COLO829 (cell line): ENCODE results near the gene PIGR.

ENCODE experiments used
- DNase-seq: peaks from one replicate; pipeline ENCODE4 v3.0.0; 2012; ENCODE audit warnings: low spot score

The PIGR gene

DNA sequence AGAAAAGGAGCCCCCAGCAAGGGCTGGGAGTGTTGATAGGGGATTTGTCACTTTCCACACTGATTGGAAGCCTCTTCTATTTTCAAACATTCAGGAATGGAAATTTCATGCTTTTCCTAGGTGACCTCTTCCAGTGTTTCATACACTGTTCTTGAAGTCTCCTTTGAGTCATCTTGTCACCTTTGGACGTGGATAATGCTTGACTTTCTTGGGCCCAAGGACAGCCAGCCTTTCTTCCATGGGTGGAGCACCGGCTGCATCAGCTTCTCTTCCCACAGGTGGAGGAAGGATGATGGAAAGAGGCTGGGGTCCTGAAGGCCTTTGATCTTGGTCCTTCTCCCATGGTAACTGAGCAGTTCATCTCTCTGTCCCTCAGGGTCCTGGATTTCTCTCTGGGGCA lies 11.9 kb upstream of the PIGR start:
- DNase-seq = no peak

DNA sequence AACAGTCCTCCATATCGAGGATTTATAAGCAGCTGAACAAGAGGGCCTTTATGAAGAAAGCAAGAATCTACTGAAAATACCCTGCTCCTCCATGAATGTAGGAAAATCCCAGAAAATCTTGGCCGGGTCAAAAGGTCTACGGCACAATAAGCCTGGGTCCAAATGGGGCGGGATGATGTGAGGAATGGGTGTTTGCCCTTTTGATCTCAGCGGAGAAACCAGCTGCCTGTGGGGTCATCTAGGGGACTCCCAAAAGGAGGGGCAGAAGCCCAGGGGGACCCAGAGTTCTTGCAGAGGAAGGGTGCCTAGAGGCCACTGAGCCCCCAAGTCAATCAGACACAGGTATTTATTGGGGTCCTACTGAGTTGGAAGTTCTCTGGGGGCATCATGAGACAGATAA lies 11.4 kb upstream of the PIGR start:
- no peak for DNase-seq

DNA sequence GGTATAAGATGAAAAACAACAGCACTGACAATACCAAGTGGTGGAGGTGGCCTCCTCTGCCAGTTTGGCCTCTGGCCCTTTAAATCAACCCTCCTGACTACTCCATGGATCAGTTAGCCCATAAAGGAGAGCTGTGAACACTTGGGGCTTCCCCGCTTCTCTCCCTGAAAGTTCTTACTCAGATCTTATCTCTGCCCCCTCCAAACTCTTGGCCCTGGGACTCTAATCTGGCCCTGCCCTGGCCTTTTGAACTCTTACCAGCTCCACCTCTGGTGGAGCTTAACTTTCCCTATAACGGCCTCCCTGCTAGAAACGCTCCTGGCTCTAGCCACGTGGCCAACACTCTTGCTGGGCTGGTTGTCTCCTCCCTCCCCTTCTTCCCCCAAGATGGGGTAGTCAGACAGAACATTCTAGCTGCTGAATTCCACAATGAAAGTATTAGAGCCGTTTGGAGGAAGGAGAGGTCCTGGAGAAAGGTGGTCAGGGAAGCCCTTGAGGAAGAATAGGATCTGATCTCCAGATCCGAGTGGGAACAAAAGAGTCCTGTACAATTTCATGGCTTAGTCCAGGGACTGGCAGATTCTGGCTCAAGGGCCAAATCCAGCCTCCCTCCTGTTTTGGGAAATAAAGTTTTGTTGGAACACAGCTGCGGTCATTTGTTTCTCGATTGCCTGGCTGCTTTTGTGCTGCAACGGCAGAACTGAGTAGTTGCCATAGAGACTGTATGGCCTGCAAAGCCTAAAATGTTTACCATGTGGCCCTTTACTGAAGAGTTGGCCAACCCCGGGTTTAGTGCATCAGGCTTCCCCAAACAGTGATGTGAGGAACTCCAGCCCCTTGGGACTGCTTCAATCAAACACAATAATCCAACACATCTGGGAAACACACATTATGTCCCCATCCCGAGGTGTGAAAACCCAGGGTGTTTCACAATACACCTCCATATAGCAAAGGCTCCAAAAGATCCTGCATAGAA lies 9.5 kb upstream of the PIGR start:
- no peak for DNase-seq

DNA sequence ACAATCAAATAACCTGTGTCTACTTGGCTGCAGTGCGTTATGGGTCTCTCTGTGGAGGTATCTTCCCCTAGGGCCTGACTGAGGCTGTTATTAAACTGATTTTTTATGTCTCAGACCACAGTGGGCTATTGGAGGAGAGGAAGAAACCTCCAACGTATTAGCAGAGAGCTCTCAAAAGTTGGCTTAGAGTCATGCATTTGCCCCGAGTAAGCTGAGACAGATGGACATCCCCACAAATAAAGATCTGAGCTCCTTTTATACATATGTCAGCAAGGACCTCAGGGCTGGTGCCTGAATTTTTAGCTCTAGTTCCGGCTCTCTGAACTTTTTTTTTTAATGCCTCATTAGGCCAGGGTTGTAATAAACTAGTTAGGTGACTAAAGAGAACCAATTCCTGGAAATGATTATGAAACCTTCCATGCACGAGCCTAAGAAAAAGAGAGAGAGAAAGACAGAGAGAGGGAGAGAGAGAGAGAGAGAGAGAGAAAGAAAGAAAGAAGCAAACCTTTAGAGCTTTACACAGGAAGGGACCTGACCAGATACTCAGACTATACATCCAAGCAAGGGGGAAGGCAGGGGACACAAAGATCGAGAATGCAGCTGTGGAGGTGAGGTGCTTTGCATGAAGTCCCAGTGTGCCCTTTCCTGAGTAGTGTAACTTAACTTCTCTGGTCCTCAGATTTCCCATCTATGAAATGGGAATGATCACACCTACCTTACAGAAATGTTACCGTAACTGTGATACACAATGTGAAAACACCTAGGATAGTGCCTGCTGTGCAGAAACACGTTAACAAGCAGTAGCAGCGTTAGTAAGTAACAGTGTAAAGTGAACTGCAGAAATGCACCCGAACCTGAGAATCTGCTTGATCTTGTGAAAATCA lies 8.4 kb upstream of the PIGR start:
- DNase-seq = no peak

DNA sequence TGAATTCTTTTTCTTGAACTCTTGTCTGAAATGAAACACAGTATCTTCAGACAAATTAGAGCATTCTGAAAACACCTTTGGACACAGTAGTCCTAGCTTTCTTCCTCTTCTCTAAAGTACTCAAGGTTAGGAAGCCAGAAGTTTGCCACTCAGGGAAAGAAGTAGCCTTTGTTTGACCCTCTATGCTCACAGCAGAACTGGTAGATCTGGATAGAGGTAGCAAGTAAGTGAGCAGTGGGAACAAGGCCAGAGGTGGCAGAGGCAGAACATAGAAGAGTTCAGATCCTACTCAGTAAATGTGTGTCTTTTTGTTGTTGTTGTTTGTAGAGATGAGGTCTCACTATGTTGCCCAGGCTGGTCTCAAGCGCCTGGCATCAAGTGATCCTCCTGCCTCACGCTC lies 7.4 kb upstream of the PIGR start:
- no peak for DNase-seq

DNA sequence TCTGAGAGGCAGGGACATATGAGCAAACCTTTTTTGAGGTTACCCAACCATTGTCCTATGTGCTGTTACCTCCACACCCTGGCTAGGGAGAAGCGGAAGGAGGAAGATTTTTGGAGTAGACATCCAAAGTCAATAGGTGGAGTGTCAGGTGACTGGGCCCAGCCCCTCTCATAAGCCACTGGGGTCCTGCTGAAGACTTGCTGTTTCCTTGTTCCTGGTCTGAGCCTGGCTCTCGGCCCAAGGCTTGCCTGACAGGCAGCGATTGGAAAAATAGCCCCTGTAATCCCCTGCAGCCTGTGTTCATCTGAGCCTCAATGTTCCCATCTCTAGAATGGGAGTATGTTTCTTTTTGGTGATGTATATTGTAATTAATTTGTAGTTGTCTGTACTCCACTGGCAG lies 6.9 kb upstream of the PIGR start:
- no peak for DNase-seq

DNA sequence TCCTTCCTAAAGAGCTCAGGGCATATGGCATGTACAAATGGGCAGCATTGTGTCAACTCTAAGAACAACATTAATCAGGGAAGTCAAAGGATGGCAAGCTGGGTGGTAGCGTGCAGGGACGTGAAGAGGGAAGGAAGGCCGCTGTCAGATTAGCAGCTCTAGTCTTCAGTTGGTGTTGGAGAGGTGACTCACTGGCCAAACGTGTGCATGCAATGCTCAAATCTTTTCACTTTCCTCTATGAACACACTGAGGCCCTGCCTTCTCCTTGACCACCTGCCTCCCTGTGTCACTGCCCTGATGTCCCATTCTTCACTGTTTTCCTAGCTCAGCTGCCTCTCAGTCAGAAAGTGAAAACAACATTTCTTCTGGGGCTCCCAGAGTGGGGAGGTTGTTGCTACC lies 5.9 kb upstream of the PIGR start:
- no peak for DNase-seq

DNA sequence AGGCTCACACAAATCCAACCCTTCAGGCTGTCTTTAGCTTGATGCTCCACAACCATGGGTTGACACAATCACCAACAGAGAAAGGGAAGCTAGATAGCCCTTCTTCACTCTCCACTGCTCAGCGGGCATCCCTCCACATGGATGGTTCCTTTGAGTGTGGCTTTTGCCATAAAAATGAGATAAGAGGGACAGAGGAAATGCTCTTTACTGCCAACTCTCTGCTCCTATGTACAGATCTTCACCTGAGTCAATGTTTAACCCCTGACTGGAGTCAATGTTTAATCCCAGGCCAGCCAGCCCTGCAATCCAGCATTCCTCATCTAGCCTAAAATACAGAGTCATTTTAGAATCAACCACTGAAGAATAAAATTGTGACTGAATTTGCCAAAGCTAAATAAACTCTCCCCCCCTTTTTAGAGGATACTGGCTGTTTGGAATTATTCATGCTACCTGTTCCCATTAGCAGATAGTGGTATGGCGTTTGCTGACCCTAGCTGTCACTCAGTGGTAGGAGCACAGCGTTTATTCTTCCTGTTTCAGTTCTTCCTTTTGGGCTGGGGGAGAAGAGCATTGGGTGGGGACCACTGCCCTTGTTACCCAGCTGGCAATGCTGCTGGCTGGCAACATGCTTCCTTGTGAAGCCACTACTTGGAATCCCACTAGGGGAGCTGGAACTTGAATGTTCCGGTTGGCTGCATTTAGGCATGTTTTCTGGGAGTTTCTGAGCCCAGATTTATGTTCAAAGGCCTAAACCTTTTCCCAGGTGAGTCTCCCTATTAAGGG lies 5.2 kb upstream of the PIGR start:
- no peak for DNase-seq

DNA sequence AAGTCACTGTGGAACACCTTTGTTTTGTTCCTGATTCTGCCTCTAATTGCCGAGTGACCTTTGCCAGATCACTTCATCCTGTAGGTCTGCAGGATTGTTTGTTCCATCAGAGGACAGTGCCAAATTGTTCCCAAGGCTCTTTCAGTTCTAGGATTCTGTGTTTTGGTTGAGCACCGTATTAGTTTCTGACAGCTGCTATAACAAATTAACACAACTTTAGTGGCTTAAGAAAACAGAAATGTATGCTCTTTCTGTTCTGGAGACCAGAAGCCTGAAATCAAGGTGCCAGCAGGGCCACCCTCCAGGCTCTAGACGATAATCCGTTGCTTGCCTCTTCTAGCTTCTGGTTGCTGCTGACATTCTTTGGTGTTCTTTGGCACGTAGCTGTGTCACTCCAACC lies 3.4 kb upstream of the PIGR start:
- no peak for DNase-seq

DNA sequence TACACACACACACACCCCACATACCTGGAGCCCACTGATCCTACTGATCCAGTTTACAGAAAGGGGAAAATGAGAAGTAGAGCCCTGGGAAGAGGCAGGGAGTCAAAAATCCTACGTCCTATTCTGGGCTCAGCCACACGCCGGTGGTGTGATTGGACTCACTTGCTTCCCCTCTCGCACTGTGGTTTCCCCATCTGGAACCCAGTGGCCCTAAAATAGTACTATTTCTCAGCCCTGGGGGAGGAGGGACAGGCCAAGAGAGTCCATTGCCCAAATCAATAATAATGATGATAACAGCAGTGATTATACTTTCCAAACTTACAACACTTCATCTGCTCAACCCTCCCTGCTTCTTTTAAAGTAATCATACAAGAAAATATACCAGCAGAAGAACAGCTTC lies 2.9 kb upstream of the PIGR start:
- no peak for DNase-seq

DNA sequence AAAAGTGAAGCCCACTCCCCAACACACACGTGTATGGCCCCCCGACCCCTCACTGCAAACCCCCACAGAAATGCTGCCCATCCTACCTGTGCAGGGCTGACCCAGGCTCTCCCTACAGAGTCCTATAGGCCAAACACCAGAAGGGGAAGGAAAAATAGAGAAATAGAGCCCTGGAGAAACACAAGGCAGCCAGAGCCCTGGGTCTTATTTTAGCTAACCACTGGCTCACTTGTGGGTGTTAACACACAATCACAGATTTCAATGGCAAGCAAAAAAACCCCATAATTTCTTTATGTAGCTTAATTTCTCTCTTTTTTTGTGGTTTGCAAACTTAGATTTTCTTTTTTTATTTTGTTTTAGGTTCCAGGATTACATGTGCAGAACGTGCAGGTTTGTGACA lies 989 bp upstream of the PIGR start:
- DNase-seq = no peak

DNA sequence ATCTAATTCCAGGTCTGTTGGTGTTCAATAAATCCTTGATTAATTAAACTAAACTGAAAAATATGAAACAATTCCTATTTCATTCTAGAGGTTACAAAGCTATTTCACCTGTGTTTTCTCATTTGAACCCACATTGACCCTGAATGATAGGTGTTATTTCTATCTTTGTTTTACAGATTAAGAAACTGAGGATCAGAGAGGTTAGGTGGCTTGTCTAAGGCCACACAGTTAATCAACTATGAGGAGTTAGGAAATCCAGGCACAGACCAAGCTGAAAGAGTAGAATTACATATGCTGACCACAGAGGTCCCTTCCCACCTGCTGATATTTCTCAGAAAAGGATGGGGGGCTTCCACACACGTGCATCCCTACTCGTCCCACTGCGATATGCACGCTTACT lies 487 bp downstream of the PIGR start:
- DNase-seq = no peak

DNA sequence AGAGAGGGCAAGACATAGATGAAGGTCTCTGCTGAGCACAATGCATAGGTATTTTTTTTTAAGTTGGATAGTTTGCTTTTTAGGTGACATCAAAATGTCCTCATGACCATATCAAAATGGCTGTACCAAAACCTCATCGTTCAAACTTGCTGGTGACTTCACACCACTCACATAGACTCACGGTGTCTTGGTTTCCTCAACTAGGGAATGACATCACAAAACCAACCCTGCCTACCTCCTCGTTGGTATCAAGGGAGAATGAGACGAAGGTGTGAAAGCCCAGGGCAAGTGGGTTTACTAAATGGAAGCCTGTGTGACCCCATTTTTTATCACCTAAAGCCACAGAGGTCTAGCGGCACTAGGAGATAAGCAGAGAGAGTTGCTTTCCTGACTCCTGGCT lies 1.6 kb downstream of the PIGR start:
- DNase-seq = no peak

DNA sequence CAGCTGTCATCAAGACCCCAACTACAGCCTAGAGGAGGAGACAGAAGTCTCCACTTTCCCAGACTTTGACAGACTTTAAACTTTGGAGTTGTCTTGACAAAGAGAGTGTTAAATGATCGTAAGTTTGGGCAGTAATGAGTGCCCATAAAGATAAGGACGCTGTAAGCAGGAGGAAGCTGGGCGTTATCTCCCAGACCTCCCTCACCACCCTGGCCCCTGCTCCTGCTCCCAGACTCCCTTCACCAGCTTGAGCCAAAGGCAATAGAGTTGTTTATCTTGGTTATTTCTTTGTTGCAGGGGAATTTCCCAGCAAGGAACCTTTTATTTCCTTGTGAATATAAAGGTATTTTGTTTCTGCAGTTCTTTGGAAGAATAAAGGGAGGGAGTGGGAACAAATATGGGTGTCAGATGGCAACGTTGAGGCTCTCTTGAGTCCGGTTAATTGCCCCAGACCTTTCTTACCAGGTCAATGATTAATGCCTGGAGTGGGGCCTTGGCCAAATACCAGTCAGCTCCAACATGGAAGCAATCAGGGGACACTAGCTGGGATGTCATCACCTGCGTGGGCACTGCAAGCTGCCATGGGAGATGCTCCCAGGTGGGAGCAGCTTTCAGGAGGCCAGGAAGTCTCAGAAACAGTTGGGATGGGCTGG lies 4.4 kb downstream of the PIGR start:
- no peak for DNase-seq

DNA sequence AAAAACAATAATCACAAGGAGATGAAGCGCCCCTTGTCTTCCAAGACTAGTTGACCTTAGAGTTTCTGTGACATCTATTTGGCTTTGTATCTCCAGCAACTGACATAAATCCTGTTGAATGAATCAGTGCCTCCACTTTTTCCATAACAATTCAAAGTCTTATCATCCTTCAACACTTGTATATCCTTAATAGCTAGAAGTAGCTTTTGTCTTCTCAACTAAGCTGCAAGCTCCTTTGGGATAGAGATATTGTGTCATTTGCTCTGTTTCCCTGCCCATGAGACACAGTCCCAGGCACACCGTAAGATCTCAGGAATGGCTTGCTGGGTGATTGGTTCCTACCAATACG lies 5.7 kb downstream of the PIGR start:
- no peak for DNase-seq

DNA sequence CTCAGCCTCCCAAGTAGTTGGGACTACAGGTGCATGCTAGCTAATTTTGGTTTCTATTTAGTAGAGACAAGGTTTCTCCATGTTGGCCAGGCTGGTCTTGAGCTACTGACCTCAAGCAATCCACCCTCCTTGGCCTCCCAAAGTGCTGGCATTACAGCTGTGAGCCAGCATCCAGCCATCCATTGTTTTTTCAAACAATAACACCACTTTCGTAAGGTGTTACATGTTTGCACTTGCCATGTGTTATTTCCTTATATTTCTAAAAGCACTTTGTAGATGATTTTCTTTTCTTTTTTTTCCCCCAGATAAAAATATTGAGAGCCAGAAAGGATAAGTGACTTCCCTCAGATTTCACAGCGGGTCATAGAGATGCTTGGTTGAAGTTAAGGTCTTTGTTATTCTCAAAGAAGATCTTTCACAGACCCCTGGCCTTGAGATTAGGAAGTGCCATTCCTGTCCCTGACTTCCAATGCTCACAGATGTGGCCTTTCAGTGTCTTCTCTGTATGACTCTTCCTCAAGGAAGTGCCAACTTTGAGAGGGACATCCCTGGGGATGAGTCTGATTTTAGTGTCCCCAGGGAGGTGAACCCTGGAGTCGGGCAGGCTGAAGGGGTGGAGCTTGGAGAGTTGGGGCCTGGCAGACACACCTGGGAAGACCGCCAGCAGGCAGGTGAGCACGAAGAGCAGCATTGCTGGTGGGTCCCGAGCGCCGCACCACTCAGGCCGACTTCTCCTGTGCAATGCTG lies 6.3 kb downstream of the PIGR start:
- DNase-seq = no peak

DNA sequence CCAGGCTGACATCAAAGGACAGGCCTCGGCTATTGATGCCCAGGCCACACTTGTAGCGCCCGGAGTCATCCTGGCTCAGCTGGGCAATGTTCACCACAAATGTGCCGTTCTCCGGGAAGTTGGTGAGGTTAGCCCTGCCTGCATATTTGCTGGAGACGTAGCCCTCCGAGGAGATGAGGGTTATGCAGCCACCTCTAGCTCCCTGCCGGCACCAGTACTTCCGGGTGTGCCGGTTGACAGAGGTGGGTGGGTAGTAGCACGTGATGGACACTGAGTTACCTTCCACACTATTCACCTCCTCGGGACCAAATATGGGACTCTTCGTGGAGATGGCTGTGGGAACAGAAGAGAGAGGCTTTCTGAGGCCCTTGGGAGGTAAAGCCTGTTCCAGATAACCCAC lies 7.1 kb downstream of the PIGR start:
- DNase-seq = no peak

DNA sequence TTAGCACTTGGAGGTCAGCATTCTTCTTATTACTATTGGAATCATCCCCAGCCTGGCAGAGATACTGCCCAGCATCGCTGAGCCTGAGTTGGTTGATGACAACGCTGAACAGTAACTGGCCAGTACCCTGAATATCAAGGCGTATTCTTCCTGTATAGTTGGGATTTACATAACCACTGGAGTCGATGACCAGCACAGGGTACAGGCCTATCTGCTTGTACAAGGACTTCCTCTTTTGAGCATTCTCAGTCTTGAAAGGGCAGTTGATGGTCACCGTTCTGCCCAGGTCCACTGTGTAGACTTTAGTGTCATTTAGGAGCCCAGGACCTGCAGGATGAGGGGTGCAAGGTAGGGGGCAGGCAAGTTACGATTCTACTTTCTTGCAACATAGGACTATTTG lies 8.8 kb downstream of the PIGR start:
- DNase-seq = no peak

DNA sequence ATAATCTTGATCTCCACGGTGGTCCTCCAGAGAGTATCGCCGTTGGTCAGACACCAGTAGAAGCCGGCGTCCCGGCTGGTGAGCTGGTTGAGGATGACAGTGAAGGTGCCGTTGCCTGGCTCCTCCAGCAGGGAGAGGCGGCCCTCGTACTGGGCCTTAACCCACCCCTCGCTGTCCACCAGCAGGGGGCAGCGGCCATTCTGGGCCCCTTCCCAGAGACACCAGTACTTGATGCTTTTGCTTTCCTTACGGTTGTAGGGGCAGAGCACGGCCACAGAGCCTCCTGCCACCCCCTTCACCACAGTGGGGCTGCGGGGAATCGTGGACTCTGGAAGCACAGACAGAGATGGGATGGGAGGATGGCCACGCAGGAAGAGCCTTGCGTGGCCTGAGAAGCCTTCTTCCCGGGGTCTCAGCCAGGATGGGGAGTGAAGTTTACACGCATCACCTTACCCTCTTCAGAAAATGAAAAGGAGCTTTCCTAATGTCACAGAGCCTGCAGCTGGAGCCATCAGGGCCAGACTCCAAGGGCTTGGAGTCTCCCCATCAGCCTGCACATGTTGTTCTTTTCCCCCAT lies 10.7 kb downstream of the PIGR start:
- peak; percentile 45 for DNase-seq

DNA sequence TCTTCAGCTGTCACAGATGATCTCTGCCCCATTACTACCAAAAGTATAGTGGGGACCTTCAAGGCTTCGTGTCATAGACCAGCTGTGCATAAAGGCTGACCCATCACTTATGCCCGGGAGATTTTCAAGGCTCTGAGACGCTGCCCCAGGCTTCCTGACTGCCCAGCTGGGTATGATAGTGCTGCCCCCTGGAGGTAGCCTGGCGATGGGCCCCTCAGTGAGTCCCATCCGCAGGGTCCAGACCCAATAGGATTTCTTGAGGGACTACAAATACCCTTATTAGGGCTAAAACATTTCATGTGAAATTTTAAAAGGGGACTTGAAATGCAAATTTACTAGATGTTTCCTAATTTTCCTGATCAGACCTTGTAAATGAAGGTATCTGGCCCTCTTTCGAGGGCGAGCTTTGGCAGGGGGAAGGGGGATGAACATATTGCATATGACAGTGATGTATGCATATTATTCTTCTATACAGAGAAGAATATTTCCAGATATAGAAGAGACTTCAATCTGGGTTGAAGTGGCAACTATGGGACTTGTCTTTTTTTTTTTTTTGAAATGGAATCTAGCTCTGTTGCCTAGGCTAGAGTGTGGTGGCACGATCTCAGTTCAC lies 12.8 kb downstream of the PIGR start:
- DNase-seq = no peak
